Duodenal mucosa (tissue), 2 donors: Measurements from ENCODE around the gene KCNIP3.

Source experiments
- H3K27ac ChIP-seq: one replicate; pipeline ENCODE4 v1.7.0; 2013; ENCODE audit warnings: low read depth, low read length
- H3K27me3 ChIP-seq, 2 donors: one replicate each; pipeline ENCODE4 v1.7.0; 2013; ENCODE audit warnings: low read length in 2 of 2, control low read depth in 1 of 2; ENCODE audit not compliant: insufficient read depth in 2 of 2, control insufficient read depth in 1 of 2
- H3K36me3 ChIP-seq, 2 donors: one replicate each; pipeline ENCODE4 v1.7.0; 2013; ENCODE audit warnings: low read length in 2 of 2, control low read depth in 1 of 2; ENCODE audit not compliant: insufficient read depth in 2 of 2, control insufficient read depth in 1 of 2
- H3K4me1 ChIP-seq, 2 donors: one replicate each; pipeline ENCODE4 v1.7.0; 2013; ENCODE audit warnings: low read length in 2 of 2, control low read depth in 1 of 2; ENCODE audit not compliant: insufficient read depth in 2 of 2, control insufficient read depth in 1 of 2
- H3K4me3 ChIP-seq, 2 donors: one replicate each; pipeline ENCODE4 v1.7.0; 2013; ENCODE audit warnings: low read length in 2 of 2, low read depth in 1 of 2
- H3K9ac ChIP-seq, 2 donors: one replicate each; pipeline ENCODE4 v1.7.0; 2013; ENCODE audit warnings: low read length in 2 of 2, low read depth in 1 of 2
- H3K9me3 ChIP-seq, 2 donors: one replicate each; pipeline ENCODE4 v1.7.0; 2013; ENCODE audit warnings: low read length in 2 of 2, control low read depth in 1 of 2; ENCODE audit not compliant: control insufficient read depth in 1 of 2

Gene KCNIP3

GRCh38 chr2:95346231-95346737 is 49.1 kb downstream of the KCNIP3 start:
- H3K9me3 ChIP-seq: no peaks in the 10 kb centered on the region
- peak overlapping the region in 1 of 2 donors; percentile 29 for H3K9ac ChIP-seq
- no peaks in the 10 kb centered on the region for H3K36me3 ChIP-seq
- H3K27me3 ChIP-seq: peaks cover 16 to 20% of the 10 kb centered on the region in 2 donors
- H3K4me1 ChIP-seq: peaks cover 6 to 8% of the 10 kb centered on the region in 2 donors
- H3K4me3 ChIP-seq: peak overlapping the region; percentile 71 to 74
- no peak overlapping the region for H3K27ac ChIP-seq

- Histone ChIP-seq H3K27me3 (peaks cover 16 to 20% of the 10 kb centered on the region in 2 donors), H3K4me1 (peaks cover 6 to 8% of the 10 kb centered on the region in 2 donors), H3K9me3 (no peaks in the 10 kb centered on the region), H3K27ac (no peak overlapping the region), H3K4me3 (peak overlapping the region in 1 of 2 donors; percentile 54), H3K9ac (no peak overlapping the region), H3K36me3 (no peaks in the 10 kb centered on the region)
These were observed 49.9 kb downstream of the KCNIP3 start for GRCh38 chr2:95346738-95347671.

GRCh38 chr2:95347681-95348608 is 50.8 kb downstream of the KCNIP3 start:
- H3K36me3 ChIP-seq: no peaks in the 10 kb centered on the region
- no peak overlapping the region for H3K9ac ChIP-seq
- no peak overlapping the region for H3K27ac ChIP-seq
- peaks cover 14 to 16% of the 10 kb centered on the region in 2 donors for H3K27me3 ChIP-seq
- no peak overlapping the region for H3K4me3 ChIP-seq
- peaks cover 6 to 8% of the 10 kb centered on the region in 2 donors for H3K4me1 ChIP-seq
- H3K9me3 ChIP-seq: no peaks in the 10 kb centered on the region

GRCh38 chr2:95348609-95349567 is 51.7 kb downstream of the KCNIP3 start:
- Histone ChIP-seq H3K4me3 (no peak overlapping the region), H3K27ac (no peak overlapping the region), H3K9me3 (no peaks in the 10 kb centered on the region), H3K36me3 (no peaks in the 10 kb centered on the region), H3K4me1 (peaks cover 6 to 8% of the 10 kb centered on the region in 2 donors), H3K9ac (no peak overlapping the region), H3K27me3 (peaks cover 13 to 14% of the 10 kb centered on the region in 2 donors)

- no peak overlapping the region for H3K27ac ChIP-seq
- H3K36me3 ChIP-seq: no peaks in the 10 kb centered on the region
- no peak overlapping the region for H3K9ac ChIP-seq
- H3K4me1 ChIP-seq: peaks cover 6 to 8% of the 10 kb centered on the region in 2 donors
- H3K9me3 ChIP-seq: no peaks in the 10 kb centered on the region
- H3K27me3 ChIP-seq: peaks cover 6 to 7% of the 10 kb centered on the region in 2 donors
- H3K4me3 ChIP-seq: no peak overlapping the region
These were observed 52.6 kb downstream of the KCNIP3 start for GRCh38 chr2:95349568-95350322.

GRCh38 chr2:95350368-95350767 is 53.2 kb downstream of the KCNIP3 start:
- Histone ChIP-seq H3K27me3 (peaks cover under 1 to 1% of the 10 kb centered on the region in 2 donors), H3K9ac (no peak overlapping the region), H3K4me3 (no peak overlapping the region)

GRCh38 chr2:95350774-95351597 is 53.8 kb downstream of the KCNIP3 start:
- no peak overlapping the region for H3K9ac ChIP-seq
- H3K9me3 ChIP-seq: no peaks in the 10 kb centered on the region
- H3K27ac ChIP-seq: no peak overlapping the region
- H3K4me3 ChIP-seq: no peak overlapping the region
- H3K4me1 ChIP-seq: no peaks in the 10 kb centered on the region
- no peaks in the 10 kb centered on the region for H3K36me3 ChIP-seq
- H3K27me3 ChIP-seq: no peaks in the 10 kb centered on the region

More at GRCh38 chr2:95350368-95350767, 53.2 kb downstream of the KCNIP3 start:
- Histone ChIP-seq H3K36me3 (no peaks in the 10 kb centered on the region), H3K9me3 (no peaks in the 10 kb centered on the region), H3K27ac (no peak overlapping the region), H3K4me1 (peaks cover 2 to 3% of the 10 kb centered on the region in 2 donors)

GRCh38 chr2:95351598-95351915 is 54.4 kb downstream of the KCNIP3 start:
- no peaks in the 10 kb centered on the region for H3K4me1 ChIP-seq
- no peaks in the 10 kb centered on the region for H3K27me3 ChIP-seq
- no peak overlapping the region for H3K9ac ChIP-seq
- H3K9me3 ChIP-seq: no peaks in the 10 kb centered on the region
- no peak overlapping the region for H3K27ac ChIP-seq
- no peak overlapping the region for H3K4me3 ChIP-seq
- no peaks in the 10 kb centered on the region for H3K36me3 ChIP-seq
